ENCODE results near the gene P2RX7.

The P2RX7 gene

DNA sequence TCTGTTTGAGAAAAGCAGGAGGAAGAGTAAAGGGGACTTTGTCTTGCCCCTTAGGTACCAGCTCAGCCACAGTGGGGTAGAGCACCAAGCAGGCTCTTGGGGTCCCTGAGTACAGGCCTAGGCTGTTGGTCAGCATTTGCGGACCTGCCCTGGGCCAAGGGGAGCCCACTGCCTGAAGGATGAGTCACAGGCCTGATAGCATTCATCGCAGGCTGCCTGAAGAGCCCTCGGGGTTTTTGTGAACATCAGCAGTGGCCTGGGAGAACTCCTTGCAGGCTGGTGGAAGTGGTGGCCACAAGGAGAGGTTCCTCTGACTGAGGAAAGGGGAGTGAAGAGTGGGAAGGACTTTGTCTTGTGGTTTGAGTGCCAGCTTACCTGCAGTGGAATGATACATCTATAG lies 25.0 kb upstream of the P2RX7 start:
- no peak for TF ChIP-seq CTCF (IDR thresholded peaks at IDR 0.05)
- Mint-ChIP-seq H3K4me1 (peaks cover 6% of the 10 kb centered on the region), H3K36me3 (ENCODE audit: low read depth) (no peaks in the 10 kb centered on the region), H3K27me3 (ENCODE audit: low read depth, poor library complexity) (peaks cover 7% of the 10 kb centered on the region), H3K4me3 (no peak overlapping the region), H3K9me3 (peaks cover 18% of the 10 kb centered on the region), H3K27ac (no peak overlapping the region)
- no peak for DNase-seq

GRCh38 chr12:121108492-121108891 lies 24.2 kb upstream of the P2RX7 start:
- Mint-ChIP-seq H3K36me3 (ENCODE audit: low read depth) (no peaks in the 10 kb centered on the region), H3K4me3 (no peak overlapping the region), H3K27me3 (ENCODE audit: low read depth, poor library complexity) (peaks cover 2% of the 10 kb centered on the region), H3K4me1 (peaks cover 6% of the 10 kb centered on the region), H3K9me3 (peaks cover 14% of the 10 kb centered on the region), H3K27ac (no peak overlapping the region)
- no peak for DNase-seq
- no peak for TF ChIP-seq CTCF (IDR thresholded peaks at IDR 0.05)

DNA sequence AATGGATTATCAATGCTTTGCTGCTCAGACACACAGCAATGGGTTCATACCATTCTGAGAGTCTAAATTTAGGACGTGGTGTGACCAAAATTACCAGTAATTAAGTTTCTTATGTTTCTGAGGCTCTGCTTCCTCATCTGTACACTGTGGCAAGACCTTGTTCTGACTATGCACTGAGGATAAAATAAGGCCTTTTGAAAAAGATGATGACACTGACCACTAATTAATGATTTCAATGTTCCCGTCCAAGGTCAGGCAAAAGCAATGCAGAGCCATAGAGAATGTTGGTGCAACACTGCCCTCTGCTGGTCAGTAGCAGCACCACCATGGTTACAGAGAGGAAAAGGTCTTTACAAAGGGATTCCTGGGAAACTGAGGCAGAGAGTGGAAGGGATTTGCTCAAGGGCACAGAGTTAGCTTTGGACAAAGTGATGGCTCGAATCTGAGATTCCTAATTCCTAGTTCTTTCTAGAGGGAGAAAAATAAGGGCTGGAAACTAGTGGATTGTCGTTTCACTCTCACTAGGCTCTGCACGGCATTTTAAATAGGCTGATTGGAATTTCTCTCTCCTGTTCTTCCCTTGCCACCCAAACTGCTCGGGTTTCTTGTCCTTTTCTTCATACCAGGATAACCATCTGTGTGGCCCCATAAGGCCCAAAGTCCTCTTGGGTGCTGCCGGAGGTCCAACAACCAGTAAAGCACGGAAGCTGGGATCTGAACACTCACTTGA lies 22.3 kb upstream of the P2RX7 start:
- Mint-ChIP-seq H3K27ac (no peak overlapping the region), H3K27me3 (ENCODE audit: low read depth, poor library complexity) (peaks cover 14% of the 10 kb centered on the region), H3K4me3 (no peak overlapping the region), H3K36me3 (ENCODE audit: low read depth) (no peaks in the 10 kb centered on the region), H3K9me3 (no peaks in the 10 kb centered on the region), H3K4me1 (peaks cover 6% of the 10 kb centered on the region)
- TF ChIP-seq CTCF (IDR thresholded peaks at IDR 0.05): peak; percentile 96
- DNase-seq: peak; percentile 71

- peaks cover 14% of the 10 kb centered on the region for H3K27me3 Mint-ChIP-seq (ENCODE audit: low read depth, poor library complexity)
- no peaks in the 10 kb centered on the region for H3K9me3 Mint-ChIP-seq
- no peak overlapping the region for H3K4me3 Mint-ChIP-seq
- H3K36me3 Mint-ChIP-seq (ENCODE audit: low read depth): no peaks in the 10 kb centered on the region
- no peak overlapping the region for H3K27ac Mint-ChIP-seq
- peaks cover 6% of the 10 kb centered on the region for H3K4me1 Mint-ChIP-seq
- no peak for DNase-seq
- no peak for TF ChIP-seq CTCF (IDR thresholded peaks at IDR 0.05)
Measured at GRCh38 chr12:121111684-121112083, 21.0 kb upstream of the P2RX7 start.

GRCh38 chr12:121112496-121112895 lies 20.2 kb upstream of the P2RX7 start:
- Mint-ChIP-seq H3K4me1 (peaks cover 6% of the 10 kb centered on the region), H3K27ac (no peak overlapping the region), H3K27me3 (ENCODE audit: low read depth, poor library complexity) (peaks cover 14% of the 10 kb centered on the region), H3K36me3 (ENCODE audit: low read depth) (no peaks in the 10 kb centered on the region), H3K4me3 (no peak overlapping the region), H3K9me3 (no peaks in the 10 kb centered on the region)
- DNase-seq: no peak
- no peak for TF ChIP-seq CTCF (IDR thresholded peaks at IDR 0.05)

DNA sequence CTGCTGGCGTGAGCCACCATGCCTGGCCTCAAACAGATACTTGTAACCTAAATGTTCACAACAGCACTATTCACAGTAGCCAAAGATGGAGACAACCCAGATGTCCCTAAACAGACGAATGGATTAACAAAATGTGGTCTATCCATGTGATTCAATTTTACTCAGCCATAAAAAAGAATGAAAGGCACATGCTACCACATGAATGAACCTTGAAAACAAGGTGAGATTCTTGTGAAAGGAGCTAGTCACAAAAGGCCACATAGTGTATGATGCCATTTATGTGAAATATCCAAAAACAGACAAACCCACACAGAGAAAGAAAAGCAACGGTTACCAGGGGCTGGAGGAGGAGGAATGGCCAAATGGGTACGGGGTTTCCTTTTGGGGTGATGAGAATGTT lies 19.6 kb upstream of the P2RX7 start:
- Mint-ChIP-seq H3K27me3 (ENCODE audit: low read depth, poor library complexity) (peaks cover 14% of the 10 kb centered on the region), H3K9me3 (no peaks in the 10 kb centered on the region), H3K4me1 (peaks cover 6% of the 10 kb centered on the region), H3K4me3 (no peak overlapping the region), H3K36me3 (ENCODE audit: low read depth) (no peaks in the 10 kb centered on the region), H3K27ac (no peak overlapping the region)
- TF ChIP-seq CTCF (IDR thresholded peaks at IDR 0.05): no peak
- DNase-seq: no peak
